ENCODE measurements around the gene PTX4. TPM values are rescaled to one million over a fixed set of nuclear protein-coding genes. Genes with fewer than 3 reads are reported as not detected.

PTX4 gene
- total RNA-seq, 1 experiment from 2014 or later, result not detected

GRCh38 chr16:1471569-1472194, 17.1 kb downstream of the PTX4 start:
- no peak overlapping the region for H3K4me2 ChIP-seq (ENCODE audit: insufficient read depth, insufficient read length, low read length)

More at GRCh38 chr16:1471569-1472194, 17.1 kb downstream of the PTX4 start:
- Histone ChIP-seq H3K4ac (ENCODE audit: low read depth, low read length) (no peak overlapping the region), H3K14ac (ENCODE audit: insufficient read depth, low read length) (no peak overlapping the region), H3K56ac (ENCODE audit: insufficient read length, low read depth, low read length) (no peak overlapping the region), H4K8ac (replicated peaks; ENCODE audit: insufficient read length, low read depth, low read length) (no peak overlapping the region), H3K9me3 (ENCODE audit: control insufficient read depth, low read depth, low read length) (no peaks in the 10 kb centered on the region), H4K5ac (ENCODE audit: insufficient read length, low read depth, low read length) (no peak overlapping the region), H3K27ac (ENCODE audit: insufficient read length, low read depth, low read length) (no peak overlapping the region), H4K91ac (ENCODE audit: insufficient read length, low read depth, low read length) (no peak overlapping the region), H2BK12ac (ENCODE audit: insufficient read length, low read depth, low read length) (no peak overlapping the region), H3K23me2 (ENCODE audit: insufficient read length, low read depth, low read length, poor library complexity, severe bottlenecking) (peaks cover 11% of the 10 kb centered on the region), H4K20me1 (ENCODE audit: control insufficient read depth, insufficient read depth, insufficient read length) (no peaks in the 10 kb centered on the region), H2AFZ (ENCODE audit: low read length) (no peak overlapping the region), H3K4me1 (ENCODE audit: insufficient read depth, low read length) (peaks cover 4% of the 10 kb centered on the region), H2BK20ac (ENCODE audit: low read depth, low read length, poor library complexity, severe bottlenecking) (no peak overlapping the region), H3T11ph (ENCODE audit: low read length) (no peak overlapping the region), H3K18ac (ENCODE audit: insufficient read length, low read depth, low read length) (no peak overlapping the region), H2BK15ac (ENCODE audit: low read depth, low read length) (no peak overlapping the region), H3K79me2 (ENCODE audit: insufficient read depth, low read length) (peaks cover 20% of the 10 kb centered on the region; the same call in 1 of the 2 replicates), H2AK5ac (ENCODE audit: insufficient read length, low read length) (no peak overlapping the region), H2BK120ac (ENCODE audit: low read depth, low read length, poor library complexity, severe bottlenecking) (no peak overlapping the region), H2BK5ac (ENCODE audit: insufficient read length, low read length) (no peak overlapping the region), H3K79me1 (ENCODE audit: insufficient read depth, low read depth, low read length, poor library complexity, severe bottlenecking) (peaks cover 14% of the 10 kb centered on the region), H3K9ac (ENCODE audit: extremely low read depth, insufficient read length, low read length) (no peak overlapping the region), H3K23ac (ENCODE audit: insufficient read length, low read depth, low read length) (no peak overlapping the region), H3K27me3 (ENCODE audit: insufficient read depth, low read length) (no peaks in the 10 kb centered on the region)
- H3K27me3 Mint-ChIP-seq (ENCODE audit: low read depth), result peaks cover 5% of the 10 kb centered on the region
- H3K4me1 Mint-ChIP-seq, result peaks cover 12 to 15% of the 10 kb centered on the region in 2 experiments
- H3K27ac Mint-ChIP-seq, result peak overlapping the region; percentile 35 to 70 (median 41); a peak in 4 of 7 replicates
- no peak overlapping the region; a peak in 1 of 5 replicates for H3K4me3 Mint-ChIP-seq
- no peak for DNase-seq
- H3K36me3 Mint-ChIP-seq (ENCODE audit: insufficient read depth in 1 of 3, low read depth in 3 of 3), result peaks cover 0 to 2% (median 0%) of the 10 kb centered on the region in 3 experiments; a peak in 4 of 7 replicates
- whole genome bisulfite sequencing (ENCODE audit: extremely low coverage, insufficient read length, low lambda C conversion rate), result no CpG with 5 or more reads among the region's 26 CpGs
- peaks cover 5 to 8% of the 10 kb centered on the region in 2 experiments; a peak in 3 of 5 replicates for H3K9me3 Mint-ChIP-seq
- no peak for TF ChIP-seq CTCF (conservative IDR thresholded peaks at IDR 0.05)

Data from H9 (cell line).